Measurements from ENCODE around the gene TBKBP1.
"Not testable (repeated sequence)": the region's sequence is repeated elsewhere in the genome, so short reads cannot be mapped to it uniquely, and the experiment has no call there.

TBKBP1 gene

DNA sequence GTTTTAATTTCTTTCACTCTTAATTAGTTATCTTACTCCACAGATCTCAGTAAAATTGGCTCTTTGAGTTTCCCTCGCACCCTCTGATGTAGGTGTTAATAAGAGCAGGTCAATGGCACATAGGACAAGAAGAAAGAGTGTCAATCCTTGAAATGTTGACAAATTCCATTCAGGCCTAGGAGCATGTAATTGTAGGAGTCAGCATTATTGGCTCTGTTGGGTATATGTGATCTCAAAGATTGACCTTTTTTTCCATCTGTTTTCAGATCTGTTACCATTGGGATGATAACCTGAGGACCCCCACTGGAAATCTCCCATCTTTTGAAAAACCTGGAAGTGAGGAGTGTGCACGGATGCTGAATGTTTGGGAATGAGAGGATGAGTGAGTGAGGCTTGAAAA lies 11.8 kb upstream of the TBKBP1 start:
- DNase-seq (ENCODE audit: low read depth) = no peak

DNA sequence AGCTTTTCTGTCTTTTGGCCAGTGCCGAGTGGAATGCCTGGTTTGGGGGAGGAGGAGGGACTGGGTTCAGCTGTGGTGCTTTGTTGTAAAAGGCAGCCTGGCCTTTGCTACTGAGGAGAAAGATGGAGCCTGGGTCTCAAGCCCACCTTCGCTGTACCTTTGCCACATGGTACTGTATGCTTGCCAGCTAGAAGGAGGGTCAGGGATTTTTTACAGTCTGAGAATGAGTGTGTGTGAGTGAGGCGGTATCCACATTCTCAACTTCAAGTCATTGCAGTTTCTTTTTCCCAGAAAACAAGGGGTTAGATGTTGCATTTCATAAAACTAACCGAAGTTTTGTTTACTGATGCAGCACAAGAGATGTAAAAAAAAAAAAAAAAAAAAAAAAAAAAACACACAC lies 11.2 kb upstream of the TBKBP1 start:
- DNase-seq (ENCODE audit: low read depth) = not testable (repeated sequence)

DNA sequence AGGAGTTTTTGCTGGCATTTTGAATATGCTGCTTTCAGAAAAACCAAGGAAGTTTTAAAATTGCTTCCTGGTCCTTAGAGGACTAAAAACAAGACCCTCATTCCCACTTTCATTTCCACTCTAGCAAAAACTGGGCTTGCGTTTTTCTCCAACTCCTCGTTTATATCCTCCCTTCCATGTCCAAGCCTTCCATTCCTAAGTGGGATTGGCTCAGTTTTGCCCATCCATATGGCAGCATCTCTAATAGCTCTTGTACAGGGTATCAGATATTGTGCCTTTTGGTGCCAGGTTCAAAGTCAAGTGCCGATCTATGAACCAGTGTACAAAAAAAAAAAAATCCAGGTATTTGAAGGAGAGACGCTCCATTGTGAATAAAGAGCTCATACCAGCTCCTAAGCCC lies 9.9 kb upstream of the TBKBP1 start:
- DNase-seq (ENCODE audit: low read depth) = no peak

DNA sequence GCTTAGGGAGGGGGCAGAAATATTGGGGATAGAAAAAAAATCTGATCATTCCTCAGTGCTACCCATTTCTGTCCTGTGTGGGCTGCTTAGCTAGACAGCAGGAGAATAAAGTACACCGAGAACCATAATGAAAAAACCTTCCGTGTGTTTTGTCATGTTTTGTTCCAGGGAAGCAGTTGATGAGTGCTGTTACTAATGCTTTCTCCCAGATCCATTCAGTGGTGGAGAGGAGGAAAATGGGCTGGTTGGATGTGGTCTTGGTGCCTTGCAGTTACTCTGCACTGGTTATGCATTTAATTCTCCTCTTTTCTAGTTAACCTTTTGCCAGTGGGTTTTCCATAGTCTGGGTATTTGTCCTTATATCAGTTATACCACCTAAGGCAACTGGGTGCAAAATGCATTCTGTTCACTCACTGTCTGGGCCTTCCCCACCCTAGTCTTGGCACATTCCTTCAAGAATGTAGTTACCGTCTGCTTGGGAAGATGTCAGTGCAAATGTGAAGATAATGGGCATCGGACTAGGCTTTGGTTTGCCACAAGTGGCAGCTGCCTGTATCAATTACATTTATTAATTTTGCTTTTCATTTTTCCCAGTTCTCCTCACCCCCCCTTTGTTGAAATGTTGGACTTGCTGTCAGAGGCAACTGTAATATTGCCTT lies 9.3 kb upstream of the TBKBP1 start:
- no peak for DNase-seq (ENCODE audit: low read depth)

DNA sequence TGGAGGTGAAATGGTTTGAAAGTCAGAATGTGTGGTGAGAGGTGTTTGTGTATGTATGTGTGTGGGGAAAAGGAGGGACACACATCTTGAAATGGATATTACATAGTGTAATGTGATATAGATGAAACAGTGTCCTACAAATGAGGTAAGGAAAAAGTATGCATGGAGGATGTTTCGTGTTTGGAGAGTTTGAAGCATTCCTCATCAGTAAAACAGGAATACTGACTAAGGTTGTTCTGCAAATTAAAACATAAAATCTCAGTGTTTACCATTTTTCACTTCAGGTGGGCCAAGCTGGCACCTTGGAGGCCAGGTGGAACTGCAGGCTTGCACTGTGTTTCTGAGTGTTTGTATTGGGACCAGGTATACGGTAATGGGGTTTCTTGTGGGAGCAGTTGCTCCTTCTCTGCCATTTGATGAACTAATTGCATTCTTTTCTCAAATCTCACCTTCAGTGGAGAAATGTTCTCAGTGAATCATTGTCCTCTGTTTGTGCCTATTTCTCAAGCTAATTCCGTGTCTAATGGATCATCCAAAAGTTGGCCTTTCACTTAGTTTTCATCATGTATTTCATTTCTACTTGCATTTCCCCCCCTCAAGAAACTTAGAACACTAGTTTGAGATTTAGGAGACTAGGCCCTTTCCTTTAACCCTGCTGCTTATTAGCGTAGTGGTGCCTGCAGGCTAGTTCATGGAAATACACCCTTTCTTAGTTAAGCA lies 8.2 kb upstream of the TBKBP1 start:
- DNase-seq (ENCODE audit: low read depth) = no peak

DNA sequence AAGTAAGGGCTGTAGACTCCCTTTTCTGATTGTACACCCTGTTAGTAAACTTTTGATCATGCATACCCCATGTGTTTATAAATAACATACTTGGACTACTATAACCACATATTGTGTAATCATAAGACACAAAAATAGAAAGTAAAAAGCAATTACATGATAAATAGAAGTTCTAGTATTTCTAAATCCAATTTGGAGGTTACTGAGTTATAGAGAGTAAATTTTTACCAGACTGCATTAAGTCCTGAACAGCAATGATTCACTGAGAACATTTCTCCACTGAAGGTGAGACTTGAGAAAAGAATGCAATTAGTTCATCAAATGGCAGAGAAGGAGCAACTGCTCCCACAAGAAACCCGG lies 7.7 kb upstream of the TBKBP1 start:
- no peak for DNase-seq (ENCODE audit: low read depth)

DNA sequence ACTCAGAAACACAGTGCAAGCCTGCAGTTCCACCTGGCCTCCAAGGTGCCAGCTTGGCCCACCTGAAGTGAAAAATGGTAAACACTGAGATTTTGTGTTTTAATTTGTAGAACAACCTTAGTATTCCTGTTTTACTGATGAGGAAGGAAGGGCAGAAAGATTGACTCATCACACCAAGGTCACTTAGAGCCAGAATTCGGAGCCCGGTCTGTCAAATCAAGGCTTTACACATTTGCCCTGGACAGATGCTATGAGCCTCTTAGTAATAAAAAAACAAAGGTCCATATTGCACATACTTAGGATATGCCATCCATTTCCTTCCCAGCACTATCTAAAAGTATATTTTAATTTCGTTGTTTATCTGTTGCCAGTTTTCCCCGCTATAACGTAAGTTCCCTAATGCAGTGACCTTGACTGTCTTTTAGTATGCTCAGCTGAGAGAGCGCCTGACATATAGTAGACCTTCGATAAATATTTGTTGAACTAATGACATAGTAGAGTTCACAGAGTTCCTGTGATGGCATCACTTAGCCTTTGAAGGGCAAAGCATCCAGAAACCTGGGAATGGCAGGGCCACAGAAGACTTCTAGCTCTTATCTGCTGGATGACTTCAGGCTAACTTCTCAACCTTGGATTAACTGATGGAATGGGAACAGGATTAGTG lies 7.2 kb upstream of the TBKBP1 start:
- DNase-seq (ENCODE audit: low read depth) = no peak

DNA sequence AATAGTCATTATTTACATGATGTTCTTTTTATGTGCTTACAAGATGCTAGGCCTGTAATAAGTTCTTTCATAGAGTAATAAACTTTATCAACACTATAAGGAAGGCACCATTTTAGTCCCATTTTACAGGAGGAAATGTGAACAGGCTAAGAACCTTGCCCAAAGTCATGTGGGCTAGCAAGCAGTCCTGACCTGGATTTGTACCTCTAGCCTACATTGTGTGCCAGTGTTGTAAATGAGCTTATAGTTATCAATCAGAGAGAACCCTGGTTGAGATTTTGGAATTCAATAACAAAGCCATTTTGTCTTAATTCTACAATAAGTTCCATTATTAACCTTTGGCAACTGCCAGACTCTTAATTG lies 6.7 kb upstream of the TBKBP1 start:
- no peak for DNase-seq (ENCODE audit: low read depth)

DNA sequence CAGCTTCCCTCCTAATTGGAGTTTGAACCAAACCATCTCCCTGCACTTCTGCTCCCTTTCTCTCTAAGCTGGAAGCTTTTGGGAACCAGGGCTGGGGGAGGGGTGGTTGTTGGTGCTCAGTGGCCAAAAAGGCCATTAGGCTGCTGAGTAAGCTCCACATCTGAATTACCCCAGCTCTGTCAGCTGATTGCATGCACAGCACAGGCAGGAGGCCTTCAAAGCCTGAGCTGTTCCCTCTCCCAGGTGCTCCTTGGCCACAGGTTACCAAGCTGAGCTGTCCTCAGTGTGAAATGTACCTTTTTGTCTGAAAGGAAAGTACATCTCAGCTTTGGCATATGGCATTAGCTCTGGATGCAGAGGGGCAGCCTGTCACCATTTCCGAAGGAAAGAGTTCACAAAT lies 6.2 kb upstream of the TBKBP1 start:
- DNase-seq (ENCODE audit: low read depth) = no peak

DNA sequence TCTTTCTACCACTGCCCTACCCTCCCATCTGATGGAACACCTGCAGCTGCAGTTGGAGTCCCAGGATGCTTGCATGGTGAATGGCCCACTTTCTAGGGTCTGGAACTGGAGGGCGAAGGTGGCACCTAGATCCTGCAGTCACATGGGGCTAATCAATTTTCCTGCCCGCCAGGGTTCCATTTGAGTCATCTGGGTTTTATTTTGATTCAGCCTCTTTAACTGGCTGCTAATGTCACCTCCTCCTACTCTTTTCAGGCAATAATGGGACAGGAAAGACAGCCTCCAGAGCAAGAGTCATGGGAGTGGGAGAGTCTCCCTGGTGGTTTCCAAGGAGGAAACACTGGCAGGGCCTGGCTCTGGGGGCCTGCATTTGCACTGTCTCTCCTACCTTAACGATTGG lies 3.8 kb upstream of the TBKBP1 start:
- no peak for DNase-seq (ENCODE audit: low read depth)

DNA sequence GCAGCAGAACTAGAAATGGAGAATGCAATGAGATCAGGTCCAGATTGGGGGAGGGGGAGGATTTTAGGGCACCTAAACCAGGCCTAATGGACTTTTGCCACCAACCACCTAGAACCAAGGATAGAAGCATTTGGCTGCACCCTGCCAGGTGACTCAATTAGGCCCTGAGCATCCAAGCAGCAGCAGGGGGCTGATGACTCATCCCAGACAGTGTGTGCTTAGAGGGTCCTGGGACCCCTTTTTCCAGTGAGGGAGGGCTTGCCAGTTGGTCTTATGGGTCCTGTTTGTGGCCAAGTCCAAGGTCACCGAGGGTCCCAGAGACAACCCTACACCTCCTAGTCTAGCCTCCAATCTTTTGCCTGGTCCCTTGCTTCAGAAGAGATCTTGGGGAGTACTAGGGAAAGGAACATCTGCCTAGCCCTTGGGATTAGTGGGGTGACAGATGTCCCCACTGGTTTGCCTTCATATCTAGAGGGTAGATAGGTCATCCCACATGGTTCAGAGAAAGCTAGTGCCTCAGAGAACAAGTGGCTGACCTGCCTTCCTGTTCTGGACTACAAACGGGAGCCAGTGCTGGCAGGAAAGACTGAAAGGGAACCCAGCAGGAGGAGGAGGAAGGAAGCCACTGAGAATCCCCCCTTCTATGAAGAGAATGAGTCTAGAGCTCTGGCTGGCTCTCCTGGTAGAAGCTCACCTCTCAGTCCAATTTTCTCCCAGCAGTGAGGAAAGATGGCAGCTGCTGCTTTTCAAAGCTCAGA lies 1.6 kb upstream of the TBKBP1 start:
- no peak for DNase-seq (ENCODE audit: low read depth)

DNA sequence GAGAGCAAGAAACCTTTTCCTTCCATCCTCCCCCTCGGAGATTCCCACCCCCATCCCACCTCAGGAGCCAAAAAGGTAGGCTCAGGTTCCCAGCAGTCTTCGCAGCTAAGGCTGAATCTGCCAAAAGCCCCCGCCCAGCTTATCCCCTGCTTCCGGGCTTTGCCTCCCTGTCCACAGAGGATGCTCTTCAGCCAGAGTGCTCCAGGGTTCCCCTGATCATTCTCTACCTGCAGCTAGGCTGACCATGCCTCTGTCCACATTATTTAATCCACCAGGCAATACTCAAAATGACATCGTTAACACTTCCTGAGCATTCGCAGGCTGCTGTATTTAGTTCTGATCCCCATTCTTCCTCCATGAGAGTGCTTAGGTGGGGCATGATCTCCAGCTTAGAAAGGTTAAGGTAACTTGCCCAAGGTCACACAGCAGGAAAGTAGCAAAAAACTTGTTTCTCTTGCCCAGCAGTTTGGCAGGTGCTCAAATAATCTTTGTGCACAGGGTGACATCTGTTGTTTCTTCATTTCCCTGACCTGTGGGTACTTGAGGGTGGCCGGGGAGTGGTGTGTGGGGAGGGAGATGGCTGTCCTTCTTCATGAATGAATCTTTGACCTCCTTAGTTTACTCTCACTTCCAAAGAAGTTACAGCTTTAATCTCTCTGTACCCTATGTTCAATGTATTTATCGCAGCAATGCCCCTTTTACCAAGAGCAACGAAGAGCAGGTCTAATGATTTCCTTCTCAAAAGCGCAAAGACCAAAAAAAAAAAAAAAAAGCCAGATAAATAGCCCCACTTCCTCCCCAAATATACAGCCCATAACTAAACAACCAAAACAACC lies 848 bp upstream of the TBKBP1 start:
- no peak for DNase-seq (ENCODE audit: low read depth)

DNA sequence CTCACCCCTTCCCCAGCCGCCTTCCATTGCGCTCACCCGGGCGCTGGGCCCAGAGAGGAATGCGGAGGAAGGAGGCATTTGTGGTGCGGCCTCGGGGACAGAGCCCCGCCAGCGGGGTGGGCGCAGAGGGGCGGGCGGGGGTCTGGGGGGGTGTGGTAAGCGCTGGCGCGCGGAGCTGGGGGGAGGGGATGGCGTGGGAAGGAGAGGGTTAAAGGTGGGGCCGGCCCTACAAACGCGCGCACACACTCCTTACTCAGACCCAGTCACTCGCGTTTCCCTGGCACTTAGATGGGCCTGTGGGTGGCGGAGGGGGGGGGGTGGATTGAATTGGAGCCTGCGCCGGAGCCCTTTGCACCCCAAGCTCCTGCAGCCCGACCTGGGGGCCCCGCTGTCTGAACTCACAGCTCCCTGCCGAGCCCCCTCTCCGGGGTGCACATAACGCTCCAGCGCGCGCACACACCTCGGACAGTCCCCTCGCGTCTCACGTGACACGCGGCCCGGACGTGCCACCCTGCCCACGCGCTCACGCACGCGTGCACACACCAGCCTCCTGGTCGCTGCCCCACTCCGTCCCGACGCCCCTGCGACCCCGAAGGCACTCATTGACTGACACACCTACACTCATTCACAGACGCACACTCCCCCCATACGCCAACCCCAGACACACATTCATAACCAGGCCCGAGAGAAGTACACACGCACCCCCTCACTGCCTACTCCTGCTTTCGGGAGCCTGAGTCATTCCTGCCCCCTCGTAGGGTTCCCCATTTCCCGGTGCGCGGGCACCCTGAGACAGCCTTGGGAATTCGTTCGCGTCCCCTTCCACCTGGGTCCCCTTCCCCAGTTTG lies 844 bp downstream of the TBKBP1 start:
- no peak for DNase-seq (ENCODE audit: low read depth)

DNA sequence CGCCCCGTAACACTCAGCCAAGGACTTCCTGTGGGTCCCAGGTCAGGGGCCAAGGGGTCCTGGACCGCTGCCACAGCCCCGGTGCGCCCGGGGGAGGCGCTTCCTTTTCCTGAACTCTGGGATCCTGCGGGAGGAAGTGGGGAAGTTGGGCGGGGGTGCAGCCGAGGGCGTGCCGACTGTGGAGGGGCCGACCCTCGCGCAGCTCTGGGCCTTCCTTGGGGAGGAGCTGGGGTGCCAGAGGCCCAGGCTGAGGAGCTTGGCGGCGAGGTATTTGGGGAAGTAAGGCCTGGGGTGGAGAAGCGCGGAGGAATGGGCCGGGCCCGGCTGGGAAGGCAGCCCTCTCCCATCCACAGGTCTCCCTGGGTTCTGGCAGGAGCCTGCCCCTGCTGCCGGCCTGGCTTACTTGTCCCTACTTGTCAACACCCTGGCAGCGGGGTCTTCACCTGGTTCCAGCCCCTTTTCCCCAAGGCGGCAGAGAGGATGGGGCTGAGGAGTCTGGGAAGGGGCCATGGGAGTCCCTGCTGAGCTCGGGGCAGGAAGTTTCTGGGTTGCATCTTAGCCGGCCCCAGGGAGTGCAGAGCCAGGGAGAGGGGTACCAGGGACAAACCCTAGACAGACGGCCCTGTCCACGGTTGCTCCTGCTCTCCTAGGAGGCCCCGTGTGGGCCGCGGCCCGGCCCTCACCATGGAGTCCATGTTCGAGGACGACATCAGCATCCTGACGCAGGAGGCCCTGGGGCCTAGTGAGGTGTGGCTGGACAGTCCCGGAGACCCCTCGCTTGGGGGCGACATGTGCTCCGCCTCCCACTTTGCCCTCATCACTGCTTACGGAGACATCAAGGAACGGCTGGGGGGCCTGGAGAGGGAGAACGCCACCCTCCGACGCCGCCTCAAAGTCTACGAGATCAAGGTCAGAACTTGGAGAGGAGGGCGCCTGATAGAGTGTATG lies 1.7 kb downstream of the TBKBP1 start:
- no peak for DNase-seq (ENCODE audit: low read depth)

DNA sequence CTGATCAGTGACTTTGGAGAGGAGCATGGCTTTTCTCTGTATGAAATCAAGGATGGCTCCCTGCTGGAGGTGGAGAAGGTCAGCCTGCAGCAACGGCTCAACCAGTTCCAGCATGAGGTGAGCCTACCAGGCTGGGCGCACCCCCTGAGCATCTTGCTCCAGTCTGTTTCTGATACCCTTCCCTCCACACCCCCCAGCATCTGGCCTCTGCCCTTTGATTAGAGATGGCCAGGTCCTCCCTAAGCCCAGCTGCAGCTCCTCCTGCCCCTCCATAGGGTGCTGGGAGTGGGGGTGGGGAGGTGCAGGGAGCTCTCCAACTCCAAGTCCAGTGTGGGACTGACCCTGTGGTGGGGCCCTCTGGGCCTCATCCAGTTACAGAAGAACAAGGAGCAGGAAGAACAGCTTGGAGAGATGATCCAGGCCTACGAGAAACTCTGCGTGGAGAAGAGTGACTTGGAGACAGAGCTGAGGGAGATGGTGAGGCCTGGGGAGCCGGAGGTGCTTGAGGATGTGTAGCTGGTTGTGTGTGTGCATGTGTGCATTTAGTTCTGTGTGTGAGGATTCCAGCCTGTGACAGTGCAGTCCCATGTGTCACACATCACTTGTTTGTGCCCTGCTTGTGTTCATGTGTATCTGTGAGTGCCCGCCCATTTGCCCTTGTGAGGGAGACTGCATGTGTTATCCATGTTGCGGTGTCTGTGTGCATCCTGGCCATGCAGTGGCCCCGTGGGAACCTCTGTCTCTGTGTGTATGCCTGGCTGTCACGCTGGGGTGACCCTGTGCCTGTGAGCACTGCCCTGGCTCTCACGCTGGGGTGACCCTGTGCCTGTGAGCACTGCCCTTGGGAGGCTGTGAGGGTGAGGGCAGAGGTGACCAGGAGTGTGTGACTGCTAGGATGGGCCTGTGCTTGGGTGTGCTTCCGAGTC lies 3.0 kb downstream of the TBKBP1 start:
- DNase-seq (ENCODE audit: low read depth) = no peak

DNA sequence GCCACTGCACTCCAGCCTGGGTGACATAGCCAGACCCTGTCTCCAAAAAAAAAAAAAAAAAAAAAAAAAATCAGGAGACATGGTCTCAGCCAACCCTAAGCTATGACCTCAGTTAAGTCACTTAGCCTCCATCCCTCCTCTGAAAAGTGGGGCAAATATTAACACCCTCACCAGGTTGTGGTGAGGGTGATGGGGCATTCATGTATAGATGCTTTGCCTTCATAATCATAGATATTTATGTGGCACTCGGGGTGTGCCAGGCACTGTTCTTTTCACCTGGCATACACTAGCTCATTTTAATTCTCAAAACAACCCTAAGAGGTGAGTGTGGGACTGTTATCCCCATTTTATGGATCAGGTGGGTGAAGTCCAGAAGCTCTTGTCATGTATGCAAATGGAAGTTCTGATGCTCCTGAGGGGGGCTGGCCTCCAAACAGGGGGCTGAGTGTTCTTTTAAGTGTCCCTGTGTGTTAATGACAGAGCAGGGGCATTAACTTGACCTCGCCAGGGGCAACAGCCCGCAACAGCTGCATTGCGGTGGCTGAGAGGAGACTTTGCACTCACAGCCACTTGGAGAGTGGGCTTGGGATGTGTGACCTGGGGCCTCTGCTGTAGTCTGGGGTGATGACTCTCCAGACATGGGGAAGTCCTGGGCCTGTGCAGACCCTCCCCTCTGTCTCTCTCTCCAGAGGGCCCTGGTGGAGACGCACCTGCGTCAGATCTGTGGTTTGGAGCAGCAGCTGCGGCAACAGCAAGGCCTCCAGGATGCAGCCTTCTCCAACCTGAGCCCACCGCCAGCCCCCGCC lies 4.1 kb downstream of the TBKBP1 start:
- DNase-seq (ENCODE audit: low read depth) = no peak

DNA sequence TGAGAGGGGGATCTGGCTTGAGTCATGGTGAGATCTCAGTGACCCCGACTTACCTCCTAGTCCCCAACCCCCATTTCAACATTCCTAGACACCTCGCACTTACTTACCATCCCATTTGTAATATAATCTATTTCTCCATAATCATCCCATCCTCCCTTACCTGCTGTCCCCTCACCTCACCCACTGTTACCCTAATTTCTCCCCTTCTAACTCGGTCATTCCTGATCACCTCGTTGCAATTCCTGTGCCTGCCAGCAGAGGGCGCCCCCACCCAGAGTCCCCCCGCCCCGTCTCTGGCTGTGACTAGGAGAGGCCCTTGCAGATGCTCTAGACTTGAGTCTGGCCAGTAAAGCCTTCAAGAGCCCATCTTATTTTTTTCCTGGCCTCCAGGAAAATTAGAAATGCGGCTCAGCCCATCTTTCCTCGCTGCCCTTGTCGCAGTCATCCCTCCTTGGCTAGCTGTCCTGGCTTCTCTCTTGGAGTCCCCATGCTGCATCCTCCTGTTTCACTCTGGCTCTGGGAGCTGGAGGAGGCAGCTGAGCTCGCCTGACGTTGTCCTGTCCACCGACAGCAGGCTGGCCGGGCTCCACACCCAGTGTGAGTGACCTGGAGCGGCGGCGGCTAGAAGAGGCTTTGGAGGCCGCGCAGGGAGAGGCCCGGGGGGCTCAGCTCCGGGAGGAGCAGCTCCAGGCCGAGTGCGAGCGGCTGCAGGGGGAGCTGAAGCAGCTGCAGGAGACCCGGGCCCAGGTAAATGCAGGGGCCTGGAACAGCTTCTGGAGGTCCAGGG lies 5.0 kb downstream of the TBKBP1 start:
- no peak for DNase-seq (ENCODE audit: low read depth)

Measured in fibroblast of the conjunctiva (primary cell).